Endometrial microvascular endothelial cells (primary cell): Measurements from ENCODE around the gene AGR2. TPM values are rescaled to one million over a fixed set of nuclear protein-coding genes. Genes with fewer than 3 reads are reported as not detected.
"Not testable (repeated sequence)": the region's sequence is repeated elsewhere in the genome, so short reads cannot be mapped to it uniquely, and the experiment has no call there.

Experiments used
- in situ Hi-C: cut with HindIII; loops from 2 replicates; pipeline ENCODE4 v1.10.0; 2017; ENCODE audit warnings: low sequenced_read_pairs, low pct_unique_long_range_greater_than_20kb; ENCODE audit errors: inconsistent ontology term
- total RNA-seq: library from RNA; depleted of rRNA; stranded (reverse); fragments of >200 nt; gene quantifications from one replicate; pipeline ENCODE4 v1.2.3, GENCODE V29; 2015; ENCODE audit errors: inconsistent ontology term

The AGR2 gene
- total RNA-seq = not detected

DNA sequence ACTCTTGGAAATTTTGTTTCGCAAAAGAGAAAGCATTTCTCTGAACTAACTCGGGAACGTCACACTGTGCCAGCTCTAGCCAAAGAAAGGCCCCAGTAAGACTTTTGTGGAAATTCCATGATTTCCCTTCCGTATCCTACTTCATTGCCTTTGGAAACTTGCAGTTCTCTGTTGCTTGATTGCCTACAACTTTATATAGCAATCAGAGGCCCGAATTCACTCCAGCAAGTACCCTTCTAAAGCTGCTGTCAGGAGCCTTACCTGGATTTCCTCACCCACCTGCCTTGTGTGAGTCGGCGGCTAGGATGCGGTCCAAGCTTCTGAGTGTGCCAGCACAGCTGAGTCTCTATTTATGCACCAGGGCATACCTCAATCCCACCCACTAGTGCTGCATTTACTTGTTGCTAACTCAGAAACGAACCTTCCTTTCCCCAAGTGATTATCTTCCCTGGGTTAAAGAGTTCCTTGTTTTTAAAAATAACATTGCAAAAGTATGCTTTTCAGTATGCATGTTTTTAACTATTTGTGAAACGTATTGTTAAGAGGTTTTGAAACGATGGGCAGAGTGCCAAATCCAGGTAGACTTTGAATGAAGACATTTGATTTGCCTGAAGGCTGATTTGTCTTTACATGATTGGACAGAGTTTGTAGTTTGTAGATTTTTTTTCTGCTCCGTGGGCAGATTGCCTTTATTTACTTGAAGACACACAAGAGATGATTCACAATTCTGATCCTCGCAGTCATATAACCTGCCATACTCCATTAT, at the start of gene AGR2:
Gene AGR2 (minus strand): TSS at position 326 of the 766 bp plus-strand sequence. CDS start 3,203 bp downstream, outside the sequence.
- in situ Hi-C loops = no loop called here

DNA sequence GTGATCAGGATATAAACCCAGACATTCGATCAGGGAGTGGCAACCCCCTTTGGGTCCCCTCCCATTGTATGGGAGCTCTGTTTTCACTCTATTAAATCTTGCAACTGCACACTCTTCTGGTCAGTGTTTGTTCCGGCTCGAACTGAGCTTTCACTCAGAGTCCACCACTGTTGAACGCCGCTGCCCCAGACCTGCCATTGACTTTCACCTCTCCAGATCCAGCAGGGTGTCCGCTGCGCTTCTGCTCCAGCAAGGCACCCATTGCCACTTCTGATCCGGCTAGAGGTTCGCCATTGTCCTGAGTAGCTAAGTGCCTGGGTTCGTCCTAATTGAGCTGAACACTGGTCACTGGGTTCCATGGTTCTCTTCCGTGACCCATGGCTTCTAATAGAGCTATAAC, 48.4 kb upstream of the AGR2 start:
- in situ Hi-C loops = not testable (repeated sequence)

DNA sequence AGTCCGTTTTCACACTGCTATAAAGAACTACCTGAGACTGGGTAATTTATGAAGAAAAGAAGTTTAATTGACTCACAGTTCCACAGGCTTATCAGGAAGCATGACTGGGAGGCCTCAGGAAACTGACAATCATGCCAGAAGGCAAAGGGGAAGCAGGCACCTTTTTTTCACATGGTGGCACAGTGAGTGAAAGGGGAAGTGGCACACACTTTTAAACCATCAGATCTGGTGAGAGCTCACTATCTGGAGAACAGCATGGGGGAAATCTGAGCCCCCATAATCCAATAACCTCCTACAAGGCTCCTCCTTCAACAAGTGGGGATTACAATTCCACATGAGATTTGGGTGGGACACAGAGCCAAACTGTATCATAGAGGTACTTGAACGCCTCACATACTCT, 47.0 kb upstream of the AGR2 start:
- in situ Hi-C loops = no loop called here

DNA sequence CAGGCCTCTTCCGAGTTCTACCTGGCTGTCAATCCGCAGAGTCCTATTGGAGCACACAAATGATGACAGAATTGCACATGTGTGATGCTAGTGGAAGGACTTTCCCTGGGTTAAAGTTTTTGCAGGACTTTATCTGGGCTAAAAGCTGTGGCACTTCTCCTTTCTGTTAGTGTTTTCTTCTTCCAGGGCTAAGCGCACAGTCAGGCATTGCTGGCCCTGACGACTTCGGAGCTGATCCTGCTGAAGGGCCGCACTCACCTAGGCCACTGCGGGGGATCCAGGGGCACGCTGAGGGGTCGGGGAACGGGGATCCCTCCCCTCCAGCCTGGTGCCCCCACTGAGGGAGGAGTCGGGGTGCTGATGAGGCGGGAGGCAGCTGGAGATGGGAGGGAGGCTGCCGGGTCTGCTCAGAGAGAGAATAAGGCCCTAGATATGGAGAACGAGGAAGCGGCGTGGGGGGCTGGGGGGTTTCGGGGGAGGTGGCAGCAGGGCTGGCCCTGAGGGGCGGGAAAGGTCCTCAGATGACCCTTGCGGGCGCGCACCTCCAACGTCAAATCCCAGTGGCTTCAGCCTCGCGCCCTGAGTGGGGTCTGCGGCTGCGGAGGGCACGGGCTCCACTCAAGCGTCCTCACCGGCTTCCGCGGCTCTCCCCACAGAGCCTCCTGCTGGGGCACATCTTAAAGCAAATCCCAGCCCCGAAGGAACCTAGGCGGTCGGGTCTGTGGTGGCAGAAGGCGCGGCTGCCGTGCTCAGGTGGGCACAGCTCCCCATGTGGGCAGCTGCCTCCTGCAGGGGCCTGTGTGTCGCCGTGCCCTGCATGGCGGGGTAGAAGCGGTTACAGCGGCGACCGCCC, 46.0 kb upstream of the AGR2 start:
- in situ Hi-C loops = no loop called here

DNA sequence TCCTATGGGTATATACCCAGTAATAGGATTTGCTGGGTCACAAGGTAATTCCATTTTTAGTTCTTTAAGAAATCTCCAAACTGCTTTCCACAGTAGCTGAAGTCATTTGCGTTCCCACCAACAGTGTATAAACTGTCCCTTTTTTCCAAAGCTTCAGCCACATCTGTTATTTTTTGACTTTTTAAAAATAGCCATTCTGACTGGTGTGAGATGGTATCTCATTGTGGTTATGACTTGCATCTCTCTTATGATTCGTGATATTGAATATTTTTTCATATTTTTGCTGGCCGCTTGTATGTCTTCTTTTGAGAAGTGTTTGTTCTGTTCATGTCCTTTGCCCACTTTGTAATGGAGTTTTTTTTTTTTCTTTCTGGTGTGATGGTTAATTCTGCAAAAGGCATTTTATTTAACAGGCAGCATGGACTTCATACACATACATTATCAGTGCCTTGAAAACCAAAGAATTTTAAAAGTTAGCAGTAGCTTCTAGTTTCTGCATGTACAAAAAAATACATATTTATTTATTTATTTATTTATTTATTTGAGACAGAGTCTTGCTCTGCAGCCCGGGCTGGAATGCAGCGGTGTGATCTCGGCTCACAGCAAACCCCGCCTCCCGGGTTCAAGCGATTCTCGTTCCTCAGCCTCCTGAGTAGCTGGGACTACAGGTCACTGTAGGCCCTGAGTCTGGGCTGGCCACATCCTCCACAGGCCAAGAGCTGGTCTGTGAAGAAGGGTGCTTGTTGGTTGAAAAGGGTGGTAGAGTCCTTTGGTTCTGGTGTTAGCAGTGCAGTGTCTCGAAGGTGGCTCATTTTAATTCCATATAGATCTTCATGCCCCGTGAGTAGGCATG, 44.7 kb upstream of the AGR2 start:
- in situ Hi-C loops = no loop called here

DNA sequence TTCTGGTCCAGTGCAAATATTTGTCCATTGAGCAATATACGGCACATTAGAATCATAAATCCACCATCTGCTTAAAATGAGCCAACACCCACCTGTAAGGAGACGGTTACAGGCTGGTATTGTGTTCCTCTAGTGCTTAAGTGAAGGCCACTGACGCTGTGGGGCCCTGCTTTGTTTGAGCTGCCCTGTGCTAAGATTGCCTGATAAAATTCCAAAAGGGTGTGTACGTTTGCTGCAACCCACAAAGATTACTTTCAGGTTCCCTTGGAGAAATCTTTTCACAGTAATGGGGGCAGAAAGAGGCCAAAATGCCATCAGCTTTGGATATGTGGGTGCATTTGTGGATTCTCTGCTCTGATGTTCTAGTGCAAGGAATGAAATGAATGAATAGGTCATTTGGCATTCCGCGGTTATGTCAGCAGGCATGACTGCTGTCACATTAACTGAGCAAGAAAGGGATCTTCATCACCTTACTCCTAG, 42.6 kb upstream of the AGR2 start:
- in situ Hi-C loops = no loop called here

DNA sequence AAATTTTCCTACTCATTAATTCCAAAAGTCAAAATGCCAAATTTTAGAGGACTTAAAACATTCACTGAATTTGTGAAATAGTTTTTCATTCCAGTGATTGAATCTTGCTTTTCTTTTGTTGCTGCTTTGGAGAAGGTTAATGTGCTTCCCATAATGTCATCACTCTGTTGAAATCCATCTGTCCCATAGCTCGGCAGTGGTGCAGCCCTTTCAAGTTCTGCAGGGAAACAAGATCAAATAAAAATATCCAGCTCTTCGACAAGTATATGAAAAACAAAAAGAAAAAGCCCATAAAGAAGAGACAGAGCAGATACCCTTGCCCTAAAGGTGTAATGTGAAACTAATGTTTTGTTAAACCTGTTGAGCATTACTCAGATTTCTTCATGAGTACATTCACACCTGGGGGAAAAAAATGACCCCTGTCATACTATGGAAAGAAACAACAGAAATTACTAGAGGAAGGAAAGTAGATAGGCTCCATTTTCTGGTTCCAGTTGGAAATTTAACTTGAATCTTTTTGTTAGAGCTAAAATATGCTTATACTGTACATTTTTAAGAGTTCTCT, 41.9 kb upstream of the AGR2 start:
- in situ Hi-C loops = no loop called here

DNA sequence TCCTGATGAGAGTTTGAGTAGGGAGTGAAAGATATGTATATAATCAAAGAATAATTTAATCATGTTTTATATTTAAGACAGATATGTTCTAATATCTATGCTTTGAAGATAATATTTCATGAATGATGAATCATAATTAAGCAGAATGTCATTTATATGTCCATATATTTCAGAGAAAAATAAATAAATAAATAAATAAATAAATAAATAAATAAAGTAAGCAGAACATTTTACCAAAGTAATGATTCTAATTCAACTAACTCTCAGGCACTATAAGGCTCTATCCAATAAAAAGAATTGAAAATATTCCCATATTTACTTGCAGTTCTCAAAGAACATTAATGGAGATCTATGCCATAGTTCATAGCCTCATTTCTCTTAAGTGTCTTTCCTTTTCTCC, 40.9 kb upstream of the AGR2 start:
- in situ Hi-C loops = no loop called here

DNA sequence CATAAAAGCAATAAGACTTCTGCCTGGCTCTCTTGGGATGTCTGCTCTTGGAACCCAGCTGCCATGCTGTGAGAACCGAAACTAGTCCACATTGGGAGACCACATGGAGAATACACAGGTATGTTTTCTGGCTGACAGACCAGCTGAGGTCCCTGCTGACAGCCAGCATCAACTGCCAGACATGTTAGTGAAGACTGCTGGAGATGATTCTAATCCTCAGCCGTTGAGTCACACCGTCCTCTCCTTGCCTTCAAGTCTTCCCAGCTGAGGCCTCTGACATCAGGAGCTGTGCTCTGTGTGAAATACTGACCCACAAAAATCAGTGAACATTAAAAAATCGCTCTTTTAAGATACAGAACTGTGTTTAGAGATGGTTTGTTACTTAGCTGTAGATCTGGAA, 36.9 kb upstream of the AGR2 start:
- in situ Hi-C loops = no loop called here

DNA sequence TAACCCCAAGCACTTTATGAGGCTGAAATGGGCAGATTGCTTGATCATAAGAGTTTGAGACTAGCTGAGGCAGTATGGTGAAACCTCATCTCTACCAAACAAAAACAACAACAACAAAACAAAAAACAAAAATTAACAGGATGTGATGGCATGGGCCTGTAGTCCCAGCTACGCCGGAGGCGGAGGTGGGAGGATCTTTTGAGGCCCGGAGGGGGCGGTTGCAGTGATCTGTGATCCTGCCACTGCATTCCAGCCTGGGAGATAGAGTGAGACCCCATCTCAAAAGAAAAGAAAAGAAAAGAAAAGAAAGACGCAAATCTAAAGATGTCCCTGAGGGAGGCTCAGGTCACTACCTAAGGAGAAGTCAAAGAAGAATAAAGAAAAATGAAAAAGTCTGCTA, 35.3 kb upstream of the AGR2 start:
- in situ Hi-C loops = no loop called here

DNA sequence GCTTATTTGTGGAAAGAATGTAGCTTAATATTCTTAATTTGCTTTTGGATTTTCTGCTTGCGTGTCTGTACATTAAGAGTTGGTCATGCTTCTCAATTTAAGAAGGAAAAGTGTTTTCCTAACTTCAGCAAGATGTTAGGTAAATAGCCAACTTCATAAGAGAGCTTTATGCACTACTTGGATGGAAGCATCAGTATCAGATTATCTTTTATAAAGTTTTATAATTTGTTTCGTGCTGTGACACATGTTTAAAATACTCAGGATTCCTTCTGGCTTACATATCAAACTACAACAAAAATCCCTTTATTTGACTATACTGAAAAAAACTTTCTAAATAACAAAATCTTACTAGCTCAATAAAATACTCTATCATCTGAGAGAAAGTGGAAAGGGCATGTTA, 34.8 kb upstream of the AGR2 start:
- in situ Hi-C loops = no loop called here

DNA sequence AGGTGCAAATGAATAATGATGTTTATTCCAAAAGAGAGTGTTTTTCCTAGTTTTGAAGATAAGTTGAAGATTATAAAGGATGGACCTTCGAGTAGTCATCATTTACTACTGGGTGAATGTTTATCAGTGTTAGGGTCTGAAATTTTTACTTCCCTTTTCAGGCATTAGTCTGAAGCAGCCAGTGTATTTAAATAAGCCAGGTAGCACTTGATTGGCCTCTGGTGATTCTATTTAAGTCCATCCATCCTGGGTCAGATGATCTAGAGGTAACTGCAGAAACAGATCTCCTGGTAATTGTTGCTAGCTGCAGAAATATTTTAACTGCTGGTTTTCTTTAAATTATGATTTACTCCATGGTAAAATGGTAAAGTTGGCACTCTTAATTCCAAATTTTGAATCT, 34.1 kb upstream of the AGR2 start:
- in situ Hi-C loops = no loop called here

DNA sequence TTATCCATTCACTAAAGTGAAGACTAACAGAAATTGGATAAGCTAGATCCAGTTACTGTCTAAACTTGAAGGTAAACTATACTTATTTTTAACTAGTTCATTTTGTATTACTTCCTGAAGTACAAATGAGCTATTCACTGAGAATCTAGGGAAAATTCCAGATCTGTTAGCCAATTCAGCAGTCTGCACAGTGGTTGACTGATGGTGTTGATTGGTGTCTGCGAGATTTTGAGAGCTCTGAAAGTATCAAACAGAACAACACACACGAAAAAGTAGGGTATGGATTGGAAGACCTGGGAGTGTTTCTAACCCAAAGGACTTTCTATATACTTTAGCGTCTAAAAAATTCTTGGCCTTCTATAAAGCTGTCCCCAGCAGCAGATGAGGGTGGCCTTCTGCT, 33.6 kb upstream of the AGR2 start:
- in situ Hi-C loops = no loop called here

DNA sequence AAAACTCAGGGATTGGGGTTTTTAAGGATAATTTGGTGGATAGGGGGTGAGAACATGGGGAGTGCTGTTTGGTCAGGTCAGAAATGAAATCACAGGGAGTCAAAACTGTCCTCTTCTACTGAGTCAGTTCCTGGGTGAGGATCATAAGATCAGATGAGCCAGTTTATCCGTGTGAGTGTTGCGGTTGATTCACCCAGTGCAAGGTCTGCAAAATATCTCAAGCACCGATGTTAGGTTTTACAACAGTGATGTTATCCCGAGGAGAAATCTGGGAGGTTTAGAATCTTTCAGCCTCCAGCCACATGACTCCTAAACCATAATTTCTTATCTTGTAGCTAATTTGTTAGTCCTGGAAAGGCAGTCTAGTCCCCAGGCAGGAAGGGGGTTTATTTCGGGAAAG, 31.7 kb upstream of the AGR2 start:
- in situ Hi-C loops = no loop called here

DNA sequence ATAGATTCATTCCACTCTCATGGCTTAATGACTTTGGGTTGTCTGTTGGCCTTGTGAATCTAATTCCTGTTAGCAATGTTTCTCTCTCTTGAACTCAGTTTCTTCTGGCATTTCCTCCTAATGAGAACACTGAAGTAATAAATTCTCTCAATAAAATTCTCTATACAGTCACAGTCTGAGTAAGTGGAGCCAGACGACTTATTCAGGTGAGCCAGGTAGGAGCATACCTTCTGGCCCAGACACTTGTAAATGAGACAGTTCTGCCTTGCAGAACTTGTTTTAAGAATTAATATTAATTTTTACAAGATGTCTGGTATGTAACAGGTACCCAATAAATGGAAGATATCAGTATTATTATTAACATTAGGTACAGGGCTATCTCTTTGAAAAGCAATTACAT, 28.6 kb upstream of the AGR2 start:
- in situ Hi-C loops = no loop called here

DNA sequence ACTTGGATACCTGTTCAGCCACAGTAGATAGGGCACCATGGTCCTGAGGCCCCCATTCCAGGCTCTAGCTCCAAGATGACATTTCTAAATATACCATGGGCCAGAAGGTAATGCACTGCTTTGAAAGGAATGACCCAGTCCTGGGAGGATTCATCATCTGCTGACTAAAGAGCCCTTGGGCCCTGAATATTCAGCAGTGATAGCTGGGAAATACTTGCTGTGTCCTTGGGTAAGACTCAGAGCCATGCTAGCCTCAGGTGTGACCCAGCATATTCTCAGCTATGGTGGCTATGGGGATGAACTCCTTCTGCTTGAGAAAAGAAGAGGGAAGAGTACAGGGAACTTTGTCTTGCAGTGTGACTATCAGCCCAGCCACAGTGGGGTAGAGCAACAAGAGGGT, 21.3 kb upstream of the AGR2 start:
- in situ Hi-C loops = no loop called here

DNA sequence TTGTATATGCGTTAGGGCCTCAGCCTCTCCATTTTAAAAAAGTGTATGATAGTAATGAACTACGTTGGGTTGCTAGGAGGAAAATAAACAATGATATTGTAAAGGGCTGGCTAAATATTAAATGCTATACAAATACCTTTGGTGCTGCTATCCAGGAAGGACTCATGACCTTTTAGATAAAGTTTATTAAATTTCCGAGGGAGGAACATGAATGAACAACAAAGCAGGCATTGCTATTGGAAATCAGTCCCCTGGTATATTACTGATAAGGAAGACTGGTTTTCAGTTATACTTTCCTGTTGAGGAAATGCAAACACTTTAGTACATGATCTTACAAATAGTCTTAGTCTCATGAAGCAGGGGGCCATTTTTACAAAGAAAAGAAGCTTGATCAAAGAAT, 17.2 kb upstream of the AGR2 start:
- in situ Hi-C loops = no loop called here

DNA sequence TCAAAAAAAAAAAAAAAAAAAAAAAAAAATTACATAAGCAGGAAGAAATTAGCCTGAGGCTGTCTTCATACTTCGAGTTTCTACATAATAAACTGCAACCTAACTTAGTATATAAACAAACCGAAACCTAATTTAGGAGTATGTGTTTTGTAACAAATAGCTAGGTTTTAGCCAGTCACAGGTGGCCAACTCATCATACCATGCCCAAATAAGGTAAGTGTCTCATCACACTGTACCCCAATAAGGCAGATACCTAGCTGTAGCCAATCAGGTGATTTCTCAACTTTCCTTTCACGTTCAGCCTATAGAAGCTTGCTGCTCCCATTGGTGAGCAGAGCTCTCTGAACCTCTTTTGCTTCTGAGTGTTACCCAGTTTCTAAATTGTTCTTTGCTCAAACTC, 13.9 kb upstream of the AGR2 start:
- in situ Hi-C loops = no loop called here

DNA sequence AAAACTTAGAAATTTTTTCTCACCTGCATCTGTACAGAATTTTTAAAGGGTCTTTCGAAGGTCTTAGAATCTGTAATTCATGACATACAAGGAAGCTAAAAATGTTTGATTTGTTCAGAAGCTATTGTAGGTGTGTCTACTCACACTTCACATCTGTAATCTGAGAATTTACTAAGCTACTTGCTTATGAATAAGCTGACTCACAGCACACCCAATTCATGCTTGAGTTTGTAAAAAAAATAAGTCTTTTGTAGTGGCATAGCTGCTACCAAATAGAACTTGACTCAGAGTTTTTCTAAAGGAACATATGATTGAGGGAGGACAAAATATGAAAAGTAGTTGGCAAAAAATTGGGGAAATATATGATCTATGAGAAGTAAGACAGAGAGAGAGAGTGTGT, 12.7 kb upstream of the AGR2 start:
- in situ Hi-C loops = no loop called here
